Measurements from ENCODE around the gene PADI2. TPM values are rescaled to one million over a fixed set of nuclear protein-coding genes. Genes with fewer than 3 reads are reported as not detected.

PADI2 gene
- total RNA-seq, 1 donor from 2014 or later: 0.40 TPM

DNA sequence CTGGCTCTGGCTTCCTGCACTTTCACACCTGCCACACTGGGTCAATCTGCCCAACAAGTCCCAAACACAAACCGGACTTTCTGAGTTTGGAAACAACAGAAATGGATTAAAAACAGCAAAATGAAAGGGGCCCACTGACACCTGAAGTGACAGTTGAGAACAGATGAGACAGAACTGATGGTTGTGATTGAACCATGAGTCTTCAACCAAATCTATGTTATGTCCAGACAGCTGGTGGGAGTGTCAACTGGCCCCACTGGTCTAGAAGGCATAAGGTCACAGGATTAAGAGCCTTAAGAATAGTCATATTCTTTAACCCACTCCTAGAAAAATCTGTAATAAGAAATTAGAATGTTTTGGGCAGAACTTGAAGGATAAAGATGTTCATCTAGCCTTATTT lies 94.5 kb downstream of the PADI2 start:
- ATAC-seq (no peak), DNase-seq (ENCODE audit: low spot score) (no peak)

DNA sequence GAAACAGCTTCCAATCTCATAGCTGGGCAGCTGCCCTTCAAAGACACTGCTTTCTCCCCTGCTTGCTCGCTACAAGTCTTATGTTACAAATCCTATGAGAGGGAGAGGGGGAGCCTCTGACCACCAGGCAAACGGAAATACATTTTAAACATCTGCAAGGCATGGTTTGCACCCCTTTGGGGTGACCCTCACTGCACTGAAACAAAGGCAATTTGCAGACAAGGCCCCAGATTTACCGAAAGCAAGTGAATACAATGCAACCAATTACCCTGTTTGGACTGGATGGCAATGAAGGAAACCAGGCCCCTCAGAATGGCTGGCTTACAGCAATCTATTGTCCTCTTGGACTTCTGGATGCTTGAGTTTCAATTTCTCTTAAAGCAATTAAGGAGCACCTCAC lies 95.7 kb downstream of the PADI2 start:
- DNase-seq (ENCODE audit: low spot score): no peak
- no peak for ATAC-seq

DNA sequence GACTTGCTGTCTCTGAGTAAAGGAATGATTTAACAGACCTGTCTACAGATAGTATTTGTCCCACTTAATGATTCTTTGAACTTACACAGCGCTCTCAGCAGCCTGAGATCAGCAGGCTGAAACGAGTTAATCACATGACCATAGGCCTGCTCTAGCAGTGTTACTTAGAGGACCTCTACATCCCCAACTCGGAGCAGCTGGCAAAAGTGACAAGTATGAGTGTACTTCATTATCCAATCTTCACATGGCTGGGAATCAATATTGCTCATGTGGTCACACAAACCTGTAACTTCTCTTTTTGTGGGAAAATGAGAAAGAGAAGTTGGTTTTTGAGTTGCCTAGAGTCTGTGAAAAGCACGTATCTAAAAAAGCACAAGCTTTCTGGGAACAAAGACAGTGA lies 96.1 kb downstream of the PADI2 start:
- DNase-seq (ENCODE audit: low spot score): no peak
- no peak for ATAC-seq

DNA sequence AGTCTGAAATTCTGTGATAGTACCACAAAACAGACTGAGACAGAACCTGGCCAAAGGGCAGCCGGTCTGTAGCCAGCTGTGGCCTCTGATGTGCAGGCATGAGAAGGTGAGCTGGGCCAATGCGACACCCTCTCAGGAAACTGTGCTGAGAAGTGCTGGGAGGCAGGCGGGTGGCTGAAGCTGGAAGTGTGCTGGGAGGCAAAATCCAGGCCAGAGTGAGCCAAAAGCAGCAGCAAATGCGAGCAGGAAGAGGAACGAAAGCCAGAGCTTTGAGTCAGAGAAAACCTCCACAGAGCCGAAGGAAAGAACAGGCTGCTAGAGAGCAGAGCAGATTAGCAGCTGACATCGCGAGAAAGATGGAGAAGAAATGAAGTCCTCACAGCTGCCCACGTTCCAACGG lies 97.4 kb downstream of the PADI2 start:
- DNase-seq (ENCODE audit: low spot score) (no peak), ATAC-seq (no peak)

DNA sequence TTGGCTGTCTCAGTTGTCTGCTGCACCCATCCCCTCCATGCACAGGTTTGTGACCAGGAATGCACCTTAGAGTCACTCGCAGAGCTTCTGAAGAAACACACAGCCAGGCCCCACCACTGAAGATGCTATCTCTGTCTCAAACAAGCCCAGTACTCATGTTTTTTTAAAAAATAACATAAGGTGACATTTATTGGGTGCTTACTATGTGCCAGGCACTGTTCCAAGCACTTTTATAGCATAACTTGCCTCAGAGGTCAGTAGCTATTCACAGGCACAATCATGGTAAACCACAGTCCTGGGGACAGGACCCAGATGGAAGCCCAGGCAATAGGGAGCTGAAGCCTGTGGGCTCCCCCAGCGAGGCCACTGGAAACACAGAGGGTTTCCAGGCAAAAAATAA lies 98.7 kb downstream of the PADI2 start:
- no peak for DNase-seq (ENCODE audit: low spot score)
- ATAC-seq: no peak

DNA sequence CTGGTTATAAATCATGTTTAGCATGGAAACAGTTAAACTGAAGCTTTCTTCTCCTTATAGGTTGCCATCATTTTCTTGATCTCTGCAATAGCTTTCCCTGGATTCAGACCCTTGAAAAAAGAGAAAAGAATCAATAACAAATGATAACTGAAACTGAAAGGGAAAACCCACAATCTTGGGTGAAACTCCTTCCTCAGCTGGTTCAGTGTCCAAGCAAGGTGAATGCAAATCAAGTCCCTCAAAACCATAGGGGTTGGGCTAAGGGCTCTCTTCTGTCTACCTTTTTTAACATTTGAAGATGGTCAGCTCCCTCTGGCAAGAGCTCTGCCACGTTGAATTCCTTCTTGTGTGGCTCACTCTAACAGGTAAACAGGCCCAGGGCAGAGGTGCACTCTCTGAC lies 100.4 kb downstream of the PADI2 start:
- ATAC-seq: no peak

DNA sequence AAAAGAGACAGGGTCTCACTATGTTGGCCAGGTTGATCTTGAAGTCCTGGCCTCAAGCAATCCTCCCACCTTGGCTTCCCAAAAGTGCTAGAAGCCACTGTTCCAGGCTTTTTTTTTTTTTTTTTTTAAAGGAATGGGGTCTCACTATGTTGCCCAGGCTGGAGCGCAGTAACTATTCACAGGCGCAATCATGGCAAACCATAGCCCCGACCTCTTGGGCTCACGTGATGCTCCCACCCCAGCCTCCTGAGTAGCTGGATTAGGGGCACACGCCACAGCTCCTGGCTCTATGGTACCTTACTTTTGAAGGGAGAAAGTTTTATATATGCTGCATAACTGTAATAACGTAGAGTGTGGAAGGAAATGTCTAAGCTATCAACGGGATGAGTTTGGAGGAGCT lies 101.8 kb downstream of the PADI2 start:
- ATAC-seq (no peak), DNase-seq (ENCODE audit: low spot score) (no peak)

More for the DNA sequence above, 100.4 kb downstream of the PADI2 start:
- DNase-seq (ENCODE audit: low spot score): no peak

Other genes with a start within 250 kb of the PADI2 start
- 1,159 TPM for gene RNU1-2, start 223.5 kb downstream of the PADI2 start, total RNA-seq
- 11.8 TPM for gene CROCC, start 197.5 kb downstream of the PADI2 start, total RNA-seq
- 0.45 TPM for gene MFAP2, start 138.8 kb downstream of the PADI2 start, total RNA-seq
- 10.3 TPM for gene ATP13A2, start 107.5 kb downstream of the PADI2 start, total RNA-seq
- gene SDHB, start 65.4 kb downstream of the PADI2 start, total RNA-seq: 140 TPM
- not detected for gene PADI1, start 85.7 kb upstream of the PADI2 start, total RNA-seq
- gene PADI3, start 129.6 kb upstream of the PADI2 start, total RNA-seq: not detected
- 0.45 TPM for gene PADI4, start 188.7 kb upstream of the PADI2 start, total RNA-seq

Data from left lobe of liver (tissue), 2 donors.